Colon (tissue), 2 donors: ENCODE data around the gene TACR2.

Experiments used
- FAIRE-seq: peaks from 2 replicates; lab custom pipeline; 2012; peaks lifted over from hg19 to GRCh38; lab: Jason Lieb, UNC
- donor health status: control.
- donor health status: control.

The TACR2 gene

GRCh38 chr10:69402386-69402785 is 14.3 kb downstream of the TACR2 start:
- no peak for FAIRE-seq

- FAIRE-seq: no peak
Measured at GRCh38 chr10:69401416-69401815, 15.3 kb downstream of the TACR2 start.

GRCh38 chr10:69400936-69401335 is 15.8 kb downstream of the TACR2 start:
- FAIRE-seq: no peak

- FAIRE-seq: no peak
Measured at GRCh38 chr10:69398466-69398865, 18.3 kb downstream of the TACR2 start.

- FAIRE-seq: no peak
Measured at GRCh38 chr10:69397972-69398371, 18.7 kb downstream of the TACR2 start.

- FAIRE-seq: no peak
Measured at GRCh38 chr10:69394020-69394419, 22.7 kb downstream of the TACR2 start.

GRCh38 chr10:69392481-69393000 is 24.2 kb downstream of the TACR2 start:
- FAIRE-seq: no peak

- no peak for FAIRE-seq
Measured at GRCh38 chr10:69391158-69391557, 25.6 kb downstream of the TACR2 start.

- no peak for FAIRE-seq
Measured at GRCh38 chr10:69389827-69390490, 26.8 kb downstream of the TACR2 start.

- FAIRE-seq: no peak
Measured at GRCh38 chr10:69388488-69388887, 28.2 kb downstream of the TACR2 start.

GRCh38 chr10:69387500-69387899 is 29.2 kb downstream of the TACR2 start:
- no peak for FAIRE-seq

GRCh38 chr10:69385454-69386350 is 31.0 kb downstream of the TACR2 start:
- FAIRE-seq: no peak

GRCh38 chr10:69384320-69384719 is 32.4 kb downstream of the TACR2 start:
- no peak for FAIRE-seq

GRCh38 chr10:69383558-69383957 is 33.2 kb downstream of the TACR2 start:
- no peak for FAIRE-seq

- no peak for FAIRE-seq
Measured at GRCh38 chr10:69382382-69383117, 34.2 kb downstream of the TACR2 start.

GRCh38 chr10:69379800-69380199 is 36.9 kb downstream of the TACR2 start:
- no peak for FAIRE-seq

GRCh38 chr10:69377933-69378332 is 38.8 kb downstream of the TACR2 start:
- no peak for FAIRE-seq

GRCh38 chr10:69377191-69377590 is 39.5 kb downstream of the TACR2 start:
- no peak for FAIRE-seq

GRCh38 chr10:69376662-69377061 is 40.1 kb downstream of the TACR2 start:
- FAIRE-seq: no peak

- no peak for FAIRE-seq
Measured at GRCh38 chr10:69375307-69376151, 41.2 kb downstream of the TACR2 start.

GRCh38 chr10:69374931-69375306 is 41.8 kb downstream of the TACR2 start:
- FAIRE-seq: no peak

- no peak for FAIRE-seq
Measured at GRCh38 chr10:69374242-69374641, 42.5 kb downstream of the TACR2 start.
